NB4 (cell line): ENCODE data around the gene JAK1.

Experiments
- CTCF ChIP-seq: IDR thresholded peaks from one replicate; pipeline ENCODE4 v1.5.1; 2012; ENCODE audit warnings: low read depth, low read length
- MAX ChIP-seq: IDR thresholded peaks from 2 replicates; pipeline ENCODE4 v1.6.1; 2011; ENCODE audit warnings: low read depth, low read length
- POLR2A ChIP-seq: IDR thresholded peaks from 2 replicates; pipeline ENCODE4 v1.6.1; 2011; ENCODE audit warnings: mild to moderate bottlenecking; ENCODE audit not compliant: insufficient read length; ENCODE audit errors: extremely low read depth

- no peak for TF ChIP-seq CTCF
- no peak for TF ChIP-seq POLR2A
- no peak for TF ChIP-seq MAX
Observed at GRCh38 chr1:64834734-64835133, 131.6 kb downstream of the JAK1 start.
